IPS-20b (cell line): ENCODE data around the gene PTF1A.

Experiments
- H3K27ac ChIP-seq: one replicate; pipeline ENCODE4 v1.5.1; 2013; ENCODE audit warnings: low read length
- H3K27me3 ChIP-seq: 2 replicates; pipeline ENCODE4 v1.6.1; 2013; ENCODE audit warnings: mild to moderate bottlenecking, low read length, inconsistent platforms; ENCODE audit not compliant: insufficient read depth
- H3K36me3 ChIP-seq: 2 replicates; pipeline ENCODE4 v1.6.1; 2013; ENCODE audit warnings: low read depth, mild to moderate bottlenecking, inconsistent platforms, low read length, moderate library complexity; ENCODE audit not compliant: insufficient read depth
- H3K4me1 ChIP-seq: 2 replicates; pipeline ENCODE4 v1.6.1; 2013; ENCODE audit warnings: mild to moderate bottlenecking, control low read depth, inconsistent platforms, low read length, moderate library complexity; ENCODE audit not compliant: insufficient read depth
- H3K4me3 ChIP-seq: 2 replicates; pipeline ENCODE4 v1.5.1; 2013; ENCODE audit warnings: mild to moderate bottlenecking, low read length, inconsistent platforms
- H3K9ac ChIP-seq: 2 replicates; pipeline ENCODE4 v1.6.1; 2013; ENCODE audit warnings: low read depth, mild to moderate bottlenecking, inconsistent platforms, low read length, moderate library complexity
- H3K9me3 ChIP-seq: 2 replicates; pipeline ENCODE4 v1.6.1; 2013; ENCODE audit warnings: mild to moderate bottlenecking, low read depth, low read length, inconsistent platforms; ENCODE audit not compliant: insufficient read depth

PTF1A gene

DNA sequence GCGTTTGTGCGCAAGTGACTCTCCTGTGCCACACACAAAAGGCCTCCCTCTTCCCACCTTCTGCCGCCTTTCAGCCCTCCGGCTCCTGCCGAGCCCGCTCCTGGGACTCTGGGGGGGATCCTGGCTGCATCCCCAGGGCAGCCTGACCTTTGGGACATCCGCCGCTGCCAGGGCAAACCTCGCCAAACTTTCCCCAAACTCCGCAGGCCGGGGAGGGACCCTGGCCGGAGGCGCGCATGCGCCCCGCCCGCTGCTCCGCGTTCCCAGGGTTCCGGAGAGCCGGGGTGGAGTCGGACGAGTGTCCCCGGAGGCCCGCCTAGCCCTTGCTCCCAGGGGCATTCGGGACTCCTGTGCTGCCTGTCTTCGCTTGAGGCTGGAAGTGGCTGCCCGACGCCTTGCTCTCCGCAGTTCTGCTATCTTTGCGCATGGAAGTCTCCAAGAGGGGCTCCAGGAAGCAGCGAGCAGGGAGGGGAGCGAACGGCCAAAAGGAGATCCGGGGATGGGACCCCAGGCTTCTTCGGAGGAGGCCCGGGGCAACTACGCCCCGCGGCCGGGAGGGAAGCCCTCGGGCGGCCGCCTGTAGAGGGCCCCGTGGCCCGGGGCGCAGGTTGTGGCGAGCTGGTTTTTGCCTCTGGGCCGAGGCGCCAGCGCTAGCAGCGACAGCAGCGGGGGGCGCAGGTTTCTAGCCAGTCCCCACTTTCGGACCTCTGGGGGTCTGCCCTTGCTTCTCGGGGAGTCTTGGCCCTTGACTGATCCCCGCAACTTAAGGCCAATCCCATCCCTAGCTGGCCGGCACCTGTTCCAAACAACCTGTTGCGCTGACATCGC lies 7.0 kb downstream of the PTF1A start:
- peaks cover 100% of the 10 kb centered on the region for H3K27me3 ChIP-seq

DNA sequence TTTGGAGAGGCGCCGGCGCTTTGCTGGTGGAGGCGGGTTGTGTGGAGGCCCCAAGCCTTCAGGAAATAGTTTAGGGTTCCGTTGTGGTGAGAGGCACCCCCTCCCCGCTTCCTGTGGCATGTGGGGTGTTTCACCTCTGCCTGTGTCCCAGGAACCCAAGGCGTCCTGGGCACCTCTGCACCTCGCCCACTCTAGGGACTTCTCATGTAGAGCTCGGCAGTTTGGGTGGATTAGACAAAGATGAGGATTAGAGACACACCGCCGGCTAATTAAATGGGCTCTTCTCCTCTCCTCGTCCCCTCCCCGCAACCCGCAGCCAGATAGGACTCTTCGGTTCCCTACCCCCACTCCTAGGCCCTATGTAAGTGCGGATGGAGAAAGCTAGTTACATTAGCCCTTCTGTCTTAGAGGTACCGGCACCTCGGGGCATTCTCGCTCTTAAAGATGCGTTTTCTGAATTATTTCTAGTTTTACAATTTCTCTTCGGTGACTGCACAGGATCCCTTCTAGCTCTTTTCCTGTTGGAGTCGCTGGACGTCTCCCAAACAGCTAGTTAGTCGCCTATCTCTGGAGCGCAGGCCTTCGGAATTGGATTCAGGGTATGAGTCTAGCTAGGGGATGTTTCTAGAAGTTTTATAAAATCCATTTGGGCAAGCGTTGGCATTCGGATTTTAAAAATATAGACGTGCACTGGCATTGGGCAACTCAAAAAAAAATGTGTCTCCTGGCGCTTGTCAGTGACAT lies 7.8 kb downstream of the PTF1A start:
- Histone ChIP-seq H3K27me3 (peaks cover 100% of the 10 kb centered on the region), H3K9me3 (0 out of 2 replicates have a peak, but pooled peaks cover 7% of the 10 kb centered on the region), H3K4me1 (peaks cover 7% of the 10 kb centered on the region; the same call in 1 of the 2 replicates), H3K4me3 (peak overlapping the region; percentile 66; the same call in 1 of the 2 replicates), H3K9ac (no peak overlapping the region), H3K36me3 (no peaks in the 10 kb centered on the region), H3K27ac (no peak overlapping the region)

More for the DNA sequence above, 7.0 kb downstream of the PTF1A start:
- peaks cover 2% of the 10 kb centered on the region; the same call in 1 of the 2 replicates for H3K4me1 ChIP-seq
- peaks cover 14% of the 10 kb centered on the region; the same call in 1 of the 2 replicates for H3K9me3 ChIP-seq
- H3K9ac ChIP-seq, result no peak overlapping the region
- H3K4me3 ChIP-seq, result peak overlapping the region; percentile 66
- no peak overlapping the region for H3K27ac ChIP-seq
- no peaks in the 10 kb centered on the region for H3K36me3 ChIP-seq

DNA sequence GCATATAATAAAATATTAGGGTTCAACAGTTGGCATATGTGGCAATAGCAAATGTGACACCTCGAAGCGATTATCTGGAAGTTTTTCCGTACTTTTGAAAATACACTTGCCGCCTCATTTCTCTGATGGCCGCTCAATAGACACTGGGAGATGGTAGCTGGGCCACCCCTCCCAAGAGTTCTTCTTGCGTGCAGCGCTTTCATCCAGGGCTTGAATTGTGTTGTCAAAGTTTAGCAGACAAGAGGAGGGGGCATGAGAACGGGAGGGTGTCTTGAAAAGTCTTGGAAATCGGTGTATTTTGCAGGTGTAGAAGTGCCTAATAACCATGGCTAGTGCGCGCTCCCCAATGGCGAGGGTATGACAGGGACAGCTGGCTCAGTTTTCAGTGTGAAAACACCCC lies 8.5 kb downstream of the PTF1A start:
- Histone ChIP-seq H3K27me3 (peaks cover 100% of the 10 kb centered on the region), H3K9ac (no peak overlapping the region), H3K36me3 (no peaks in the 10 kb centered on the region), H3K4me3 (no peak overlapping the region), H3K9me3 (0 out of 2 replicates have a peak, but pooled peaks cover 7% of the 10 kb centered on the region), H3K4me1 (peaks cover 9% of the 10 kb centered on the region; the same call in 1 of the 2 replicates), H3K27ac (no peak overlapping the region)

DNA sequence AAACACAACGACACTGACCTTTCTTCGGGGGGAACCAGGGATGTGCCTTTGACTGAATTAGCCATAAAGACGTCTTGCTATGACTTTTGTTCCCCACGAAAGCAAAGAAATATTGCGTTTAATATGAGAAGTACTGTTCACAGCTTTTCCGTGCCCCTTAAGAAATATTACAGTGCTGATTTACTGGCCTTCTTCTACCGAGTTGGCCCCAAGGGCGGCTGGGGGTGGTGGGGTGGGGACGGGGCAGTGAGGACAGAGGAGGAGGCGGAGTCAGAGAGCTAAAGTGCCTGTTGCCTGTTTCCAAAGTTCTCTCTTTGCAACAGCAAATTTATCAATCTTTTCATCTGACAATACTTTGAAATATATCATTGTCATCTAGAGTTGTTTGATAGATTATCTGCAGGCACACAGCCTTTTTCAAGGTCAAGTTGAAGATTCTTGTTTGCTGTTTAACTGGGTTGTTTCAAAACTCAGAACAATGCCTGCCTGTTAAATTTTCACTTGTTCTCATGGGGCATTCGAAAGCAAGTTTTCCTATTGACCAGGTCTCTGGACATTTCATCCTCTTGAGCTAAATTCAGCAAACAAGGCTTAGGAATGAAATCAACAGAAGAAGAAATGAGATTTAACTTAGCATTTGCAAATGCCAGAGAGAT lies 9.0 kb downstream of the PTF1A start:
- Histone ChIP-seq H3K4me3 (no peak overlapping the region), H3K36me3 (no peaks in the 10 kb centered on the region), H3K4me1 (peaks cover 9% of the 10 kb centered on the region; the same call in 1 of the 2 replicates), H3K9ac (no peak overlapping the region), H3K27ac (no peak overlapping the region), H3K27me3 (peaks cover 100% of the 10 kb centered on the region), H3K9me3 (0 out of 2 replicates have a peak, but pooled peaks cover 7% of the 10 kb centered on the region)

DNA sequence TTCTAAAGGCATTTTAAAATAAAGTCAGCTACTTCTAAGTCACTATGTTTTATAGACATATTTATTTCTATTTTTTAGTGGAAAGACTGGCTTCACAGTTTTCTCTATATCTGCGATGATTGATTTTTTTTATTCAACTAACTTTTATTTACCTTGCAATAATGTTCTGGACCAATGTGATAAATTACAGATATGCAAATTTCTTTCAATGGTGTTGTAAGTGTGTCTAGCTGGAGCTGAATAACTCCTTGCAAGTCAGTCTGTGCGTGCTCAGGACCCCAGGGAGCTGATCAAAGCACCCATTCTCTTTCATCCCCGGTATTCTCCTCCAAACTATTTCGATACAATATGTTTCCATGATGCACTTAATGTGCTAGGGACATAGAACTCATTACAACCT lies 9.7 kb downstream of the PTF1A start:
- H3K27ac ChIP-seq, result no peak overlapping the region
- H3K4me1 ChIP-seq, result peaks cover 9% of the 10 kb centered on the region; the same call in 1 of the 2 replicates
- no peaks in the 10 kb centered on the region for H3K36me3 ChIP-seq
- H3K4me3 ChIP-seq, result no peak overlapping the region
- no peak overlapping the region for H3K9ac ChIP-seq
- peaks cover 99% of the 10 kb centered on the region for H3K27me3 ChIP-seq
- H3K9me3 ChIP-seq, result 0 out of 2 replicates have a peak, but pooled peaks cover 7% of the 10 kb centered on the region

DNA sequence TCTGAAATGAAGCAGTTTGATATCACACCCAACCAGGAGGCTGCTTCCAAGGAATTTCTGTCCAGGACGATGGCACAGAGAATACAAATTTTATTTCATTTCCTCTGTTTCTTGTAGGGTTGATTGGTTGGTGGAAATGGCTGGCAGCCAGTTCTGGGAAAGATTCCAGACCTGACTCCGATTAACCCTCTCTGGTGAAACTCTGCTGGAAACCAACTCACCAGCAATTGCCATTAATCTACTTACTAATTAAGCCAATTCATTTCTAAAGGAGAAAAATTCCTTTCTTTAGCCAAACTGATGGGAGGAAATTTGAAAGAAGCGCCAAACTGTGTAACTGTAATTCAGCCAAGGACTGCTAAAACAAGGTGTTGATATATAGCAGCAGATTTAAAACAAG lies 10.7 kb downstream of the PTF1A start:
- peaks cover 9% of the 10 kb centered on the region; the same call in 1 of the 2 replicates for H3K4me1 ChIP-seq
- H3K27ac ChIP-seq, result no peak overlapping the region
- H3K9me3 ChIP-seq, result 0 out of 2 replicates have a peak, but pooled peaks cover 5% of the 10 kb centered on the region
- H3K9ac ChIP-seq, result no peak overlapping the region
- peaks cover 99% of the 10 kb centered on the region for H3K27me3 ChIP-seq
- no peaks in the 10 kb centered on the region for H3K36me3 ChIP-seq
- no peak overlapping the region for H3K4me3 ChIP-seq

DNA sequence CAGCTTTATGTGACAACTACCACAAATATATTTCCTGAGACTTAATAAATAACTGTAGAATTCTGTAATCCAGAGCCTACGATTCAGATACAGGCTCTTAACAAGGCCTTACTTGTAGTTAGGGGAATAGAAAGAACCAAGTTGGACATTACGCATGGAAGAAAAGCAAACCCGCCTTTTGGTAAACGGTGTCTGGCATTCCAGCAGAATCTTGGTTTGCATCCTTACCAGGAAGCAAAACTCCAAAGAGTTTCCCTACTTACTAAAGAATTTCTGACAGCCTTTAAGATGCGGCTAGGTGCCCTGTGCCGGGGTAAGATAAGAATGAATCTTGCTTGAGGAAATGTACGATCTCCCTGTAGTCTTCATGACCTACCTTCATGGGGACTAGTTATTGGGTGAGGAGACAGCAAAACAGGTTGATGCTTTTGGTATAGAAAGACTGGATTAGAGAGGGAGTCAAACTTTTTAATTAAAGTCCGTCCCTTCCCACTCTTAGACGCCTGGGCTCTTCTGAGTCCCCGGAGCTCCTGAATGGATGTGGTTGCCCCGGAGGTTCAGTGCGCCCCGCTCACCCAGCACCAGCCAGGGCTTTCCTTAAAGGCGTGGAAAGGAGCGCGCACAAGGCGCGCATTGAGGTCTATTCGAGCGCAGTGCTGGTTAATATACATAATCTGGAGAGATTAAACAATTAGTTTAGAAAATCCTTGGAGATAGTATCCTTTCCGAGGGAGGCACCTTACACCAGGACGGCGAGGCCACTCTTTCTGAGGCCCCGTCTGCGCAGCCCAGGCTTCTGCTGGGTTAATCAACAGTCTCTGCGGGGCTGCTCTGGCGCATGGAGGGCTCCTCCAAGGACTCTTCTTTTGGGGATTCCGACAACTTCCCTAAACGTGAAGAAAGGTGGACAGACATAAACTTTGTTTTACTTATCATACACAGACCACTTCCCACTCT lies 11.5 kb downstream of the PTF1A start:
- H3K4me3 ChIP-seq, result no peak overlapping the region
- peaks cover 9% of the 10 kb centered on the region; the same call in 1 of the 2 replicates for H3K4me1 ChIP-seq
- no peaks in the 10 kb centered on the region for H3K36me3 ChIP-seq
- H3K27ac ChIP-seq, result no peak overlapping the region
- 0 out of 2 replicates have a peak, but pooled peaks cover 3% of the 10 kb centered on the region for H3K9me3 ChIP-seq
- H3K9ac ChIP-seq, result no peak overlapping the region
- H3K27me3 ChIP-seq, result peaks cover 99% of the 10 kb centered on the region

DNA sequence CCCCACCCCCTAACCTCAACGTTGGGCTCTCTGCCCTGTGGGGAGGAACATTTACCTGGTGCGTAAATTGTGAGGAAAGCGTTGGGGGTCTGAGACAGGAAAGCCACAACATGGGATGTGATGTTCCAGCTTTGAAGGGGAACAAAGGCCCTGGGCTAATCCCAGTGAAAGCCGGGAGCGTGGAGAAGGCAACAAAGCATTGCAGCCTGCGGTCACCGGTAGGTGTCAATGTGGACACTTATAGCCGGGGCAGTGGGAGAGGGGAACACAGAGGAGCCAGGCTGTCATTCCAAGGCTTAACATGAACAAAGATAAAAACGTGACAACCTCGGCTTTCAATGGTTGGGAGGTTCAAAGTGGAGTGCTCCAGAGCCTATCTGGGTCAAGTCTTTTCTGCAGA lies 12.7 kb downstream of the PTF1A start:
- Histone ChIP-seq H3K4me3 (no peak overlapping the region), H3K9me3 (0 out of 2 replicates have a peak, but pooled peaks cover 3% of the 10 kb centered on the region), H3K27ac (no peak overlapping the region), H3K4me1 (peaks cover 9% of the 10 kb centered on the region; the same call in 1 of the 2 replicates), H3K9ac (no peak overlapping the region), H3K27me3 (peaks cover 95% of the 10 kb centered on the region), H3K36me3 (no peaks in the 10 kb centered on the region)

DNA sequence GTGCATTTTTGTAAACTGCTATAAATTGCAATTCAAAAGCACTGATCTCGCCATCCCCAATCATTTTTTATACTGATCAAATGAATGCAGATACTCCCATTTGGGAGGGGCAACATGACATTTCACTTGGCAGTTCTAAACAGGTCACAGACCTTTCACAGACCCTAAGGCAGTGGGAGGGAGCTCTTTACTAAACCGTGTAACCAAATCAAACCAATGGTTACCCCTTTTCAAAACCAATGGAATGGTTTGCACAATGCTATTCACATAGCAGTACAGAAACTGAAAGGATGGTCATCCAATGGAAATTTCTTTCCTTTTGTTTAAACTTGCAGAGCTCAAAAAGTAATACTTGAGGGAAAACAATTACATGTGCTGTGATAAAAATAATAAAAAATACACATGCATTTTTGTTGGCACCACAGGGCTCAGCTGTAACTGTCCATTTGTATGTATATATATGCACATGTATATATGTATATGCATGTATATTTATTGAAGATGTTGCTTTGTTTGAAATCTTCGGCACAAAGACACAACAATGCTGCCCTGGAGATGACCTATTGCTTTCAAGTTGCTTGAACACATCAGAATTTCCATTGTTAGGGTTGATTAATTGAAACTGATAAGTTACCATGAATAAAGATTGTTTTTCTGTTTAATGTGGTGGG lies 14.0 kb downstream of the PTF1A start:
- H3K4me1 ChIP-seq, result peaks cover 7% of the 10 kb centered on the region; the same call in 1 of the 2 replicates
- no peaks in the 10 kb centered on the region for H3K36me3 ChIP-seq
- peaks cover 90% of the 10 kb centered on the region for H3K27me3 ChIP-seq
- no peak overlapping the region for H3K4me3 ChIP-seq
- 0 out of 2 replicates have a peak, but pooled peaks cover 3% of the 10 kb centered on the region for H3K9me3 ChIP-seq
- H3K27ac ChIP-seq, result no peak overlapping the region
- no peak overlapping the region for H3K9ac ChIP-seq

DNA sequence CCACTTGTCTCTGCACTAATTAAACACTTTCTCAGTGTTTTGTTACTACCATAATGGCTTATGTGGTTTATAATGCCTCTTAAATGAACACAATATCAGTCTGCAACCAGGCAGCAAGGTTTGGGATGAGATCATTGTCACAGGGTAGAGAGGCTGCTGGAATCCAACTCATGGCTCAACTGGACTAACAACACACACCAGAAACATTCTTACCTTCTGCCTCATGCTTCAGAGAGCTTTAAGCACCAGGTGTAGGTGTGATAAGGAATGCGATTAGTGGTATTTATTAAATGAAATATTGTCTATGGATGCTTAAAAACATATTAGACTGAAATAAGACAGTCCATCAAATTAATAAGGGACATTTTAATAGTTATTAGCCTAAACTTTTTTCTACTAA lies 25.4 kb downstream of the PTF1A start:
- Histone ChIP-seq H3K9ac (no peak overlapping the region), H3K27me3 (no peaks in the 10 kb centered on the region; the same call in 1 of the 2 replicates), H3K4me1 (no peaks in the 10 kb centered on the region), H3K9me3 (no peaks in the 10 kb centered on the region), H3K4me3 (no peak overlapping the region), H3K36me3 (no peaks in the 10 kb centered on the region), H3K27ac (no peak overlapping the region)
